ENCODE results near the gene ARHGAP22. TPM values are rescaled to one million over a fixed set of nuclear protein-coding genes. Genes with fewer than 3 reads are reported as not detected.

Gene ARHGAP22
- polyA plus RNA-seq, 3 donors = 1.5 to 7.8 (median 1.9) TPM

DNA sequence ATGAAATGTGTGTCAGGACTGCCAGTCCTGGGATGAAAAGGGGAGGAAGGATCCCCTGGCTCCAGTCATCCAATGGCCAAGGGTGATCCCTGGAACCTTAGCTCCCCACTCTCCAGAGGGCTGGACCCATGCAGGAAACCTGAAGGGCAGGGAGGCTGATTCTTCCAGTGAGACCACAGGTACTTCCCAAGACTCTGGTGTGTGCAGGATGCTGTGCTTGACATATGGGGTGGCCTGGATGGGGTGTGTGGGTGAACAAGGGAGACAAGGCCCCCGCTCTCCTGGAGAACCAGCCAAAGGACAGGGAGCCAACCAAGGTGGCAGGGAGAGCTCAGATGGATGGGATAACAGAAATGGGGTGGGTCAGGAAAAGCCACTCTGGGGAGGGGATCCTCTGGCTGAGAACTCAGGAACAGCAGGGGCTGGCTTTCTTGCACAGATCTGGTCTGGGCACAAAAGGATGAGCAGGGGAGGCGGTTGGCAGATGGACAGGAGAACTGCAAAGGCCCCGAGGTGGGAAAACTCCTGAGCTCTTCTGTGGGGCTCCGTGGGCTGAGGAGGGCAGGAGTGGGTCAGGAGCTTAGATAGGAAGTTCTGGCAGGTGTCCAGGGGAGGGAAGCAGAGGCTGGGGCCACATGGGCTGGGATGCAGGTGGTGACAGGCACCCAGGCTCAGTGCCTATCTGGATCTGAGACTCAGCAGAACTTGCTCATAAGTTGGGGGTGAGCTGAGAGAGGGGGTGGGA is 100.6 kb downstream of the ARHGAP22 start:
- Histone ChIP-seq H3K27me3 (ENCODE audit: control insufficient read depth in 2 of 2, insufficient read depth in 2 of 2, low read length in 2 of 2) (no peaks in the 10 kb centered on the region), H3K9me3 (replicated peaks in 1 of 2; ENCODE audit: control insufficient read depth in 1 of 2, insufficient read depth in 1 of 2, low read length in 2 of 2) (no peaks in the 10 kb centered on the region), H2AFZ (ENCODE audit: insufficient read depth, low read depth, low read length, poor library complexity, severe bottlenecking) (no peak overlapping the region), H4K20me1 (ENCODE audit: insufficient read depth, low read length) (no peaks in the 10 kb centered on the region), H3K4me2 (replicated peaks; ENCODE audit: extremely low read depth, low read length, poor library complexity, severe bottlenecking) (no peak overlapping the region), H3K27ac (ENCODE audit: low read depth in 1 of 2, low read length in 2 of 2) (no peak overlapping the region), H3K4me3 (replicated peaks in 1 of 3; ENCODE audit: low read depth in 2 of 3, low read length in 3 of 3) (no peak overlapping the region), H3K9ac (ENCODE audit: insufficient read depth, low read length, poor library complexity, severe bottlenecking) (no peak overlapping the region), H3K4me1 (ENCODE audit: control insufficient read depth in 1 of 2, insufficient read depth in 2 of 2, low read length in 2 of 2) (peaks cover 38 to 46% of the 10 kb centered on the region in 2 donors), H3K36me3 (replicated peaks in 1 of 2; ENCODE audit: control insufficient read depth in 1 of 2, insufficient read depth in 2 of 2, low read length in 2 of 2) (no peaks in the 10 kb centered on the region), H3K79me2 (ENCODE audit: insufficient read depth, low read length) (no peaks in the 10 kb centered on the region)
- Mint-ChIP-seq H3K9me3 (peaks cover 0 to 2% (median 0%) of the 10 kb centered on the region in 7 donors), H3K4me3 (no peak overlapping the region), H3K4me1 (peaks cover 43% of the 10 kb centered on the region), H3K36me3 (peaks cover 2% of the 10 kb centered on the region in 2 donors), H3K27ac (peak overlapping the region in 4 of 7 donors; percentile 25 to 66 (median 44)), H3K27me3 (ENCODE audit: low read depth in 3 of 3) (peaks cover 5 to 11% (median 8%) of the 10 kb centered on the region in 3 donors)
- TF ChIP-seq, protein P1, sequence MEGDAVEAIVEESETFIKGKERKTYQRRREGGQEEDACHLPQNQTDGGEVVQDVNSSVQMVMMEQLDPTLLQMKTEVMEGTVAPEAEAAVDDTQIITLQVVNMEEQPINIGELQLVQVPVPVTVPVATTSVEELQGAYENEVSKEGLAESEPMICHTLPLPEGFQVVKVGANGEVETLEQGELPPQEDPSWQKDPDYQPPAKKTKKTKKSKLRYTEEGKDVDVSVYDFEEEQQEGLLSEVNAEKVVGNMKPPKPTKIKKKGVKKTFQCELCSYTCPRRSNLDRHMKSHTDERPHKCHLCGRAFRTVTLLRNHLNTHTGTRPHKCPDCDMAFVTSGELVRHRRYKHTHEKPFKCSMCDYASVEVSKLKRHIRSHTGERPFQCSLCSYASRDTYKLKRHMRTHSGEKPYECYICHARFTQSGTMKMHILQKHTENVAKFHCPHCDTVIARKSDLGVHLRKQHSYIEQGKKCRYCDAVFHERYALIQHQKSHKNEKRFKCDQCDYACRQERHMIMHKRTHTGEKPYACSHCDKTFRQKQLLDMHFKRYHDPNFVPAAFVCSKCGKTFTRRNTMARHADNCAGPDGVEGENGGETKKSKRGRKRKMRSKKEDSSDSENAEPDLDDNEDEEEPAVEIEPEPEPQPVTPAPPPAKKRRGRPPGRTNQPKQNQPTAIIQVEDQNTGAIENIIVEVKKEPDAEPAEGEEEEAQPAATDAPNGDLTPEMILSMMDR (IDR thresholded peaks at IDR 0.05) = no peak
- WGBS (ENCODE audit: insufficient coverage) = 69% methylated on average over 4 of the region's 4 CpGs
- DNase-seq = no peak
- intact Hi-C loops (cut with micrococcal nuclease) = no loop called here

DNA sequence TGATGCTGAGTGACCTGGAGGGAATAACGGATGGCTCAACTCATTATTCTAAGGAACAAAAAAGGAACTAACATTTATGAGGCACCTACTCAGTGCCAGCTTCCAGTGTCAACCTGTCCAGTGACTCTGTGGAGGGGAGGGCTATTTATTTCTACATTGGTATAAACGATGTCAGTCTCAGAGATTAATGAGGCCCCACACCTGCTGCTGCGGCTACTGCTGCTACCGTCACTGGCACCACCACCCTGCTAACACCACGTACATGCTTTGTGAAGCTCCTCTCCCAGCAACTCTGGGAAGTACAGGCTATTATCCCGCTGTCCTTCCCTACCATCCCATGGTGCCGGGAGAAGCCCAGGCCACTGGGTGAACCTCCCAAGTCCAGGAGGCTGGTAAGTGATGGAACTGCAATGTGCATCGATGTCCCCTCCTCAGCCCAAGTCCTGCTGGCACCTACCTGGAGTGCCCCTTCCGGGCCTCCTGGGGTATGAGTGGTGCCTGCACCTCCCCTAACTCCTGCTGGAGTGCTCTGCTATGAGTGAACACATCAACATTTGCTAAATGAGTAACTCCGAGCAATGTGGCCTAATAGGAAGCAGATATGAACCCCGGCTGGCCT is 101.5 kb downstream of the ARHGAP22 start:
- WGBS (ENCODE audit: insufficient coverage) = 94% methylated on average over 6 of the region's 11 CpGs
- H3K4me1 ChIP-seq (ENCODE audit: control insufficient read depth in 1 of 2, insufficient read depth in 2 of 2, low read length in 2 of 2) = peaks cover 31 to 37% of the 10 kb centered on the region in 2 donors
- DNase-seq = no peak
- H3K9me3 ChIP-seq (replicated peaks in 1 of 2; ENCODE audit: control insufficient read depth in 1 of 2, insufficient read depth in 1 of 2, low read length in 2 of 2) = no peaks in the 10 kb centered on the region
- Mint-ChIP-seq H3K9me3 (peaks cover 0 to 1% (median 0%) of the 10 kb centered on the region in 7 donors), H3K27me3 (ENCODE audit: low read depth in 3 of 3) (peaks cover 3 to 11% (median 8%) of the 10 kb centered on the region in 3 donors), H3K4me3 (no peak overlapping the region), H3K27ac (peak overlapping the region in 1 of 7 donors; percentile 33), H3K4me1 (peaks cover 39% of the 10 kb centered on the region), H3K36me3 (peaks cover 2% of the 10 kb centered on the region in 2 donors)
- no peak overlapping the region for H3K4me2 ChIP-seq (replicated peaks; ENCODE audit: extremely low read depth, low read length, poor library complexity, severe bottlenecking)
- intact Hi-C loops (cut with micrococcal nuclease) = no loop called here
- no peak overlapping the region for H3K27ac ChIP-seq (ENCODE audit: low read depth in 1 of 2, low read length in 2 of 2)
- H3K4me3 ChIP-seq (replicated peaks in 1 of 3; ENCODE audit: low read depth in 2 of 3, low read length in 3 of 3) = no peak overlapping the region
- H2AFZ ChIP-seq (ENCODE audit: insufficient read depth, low read depth, low read length, poor library complexity, severe bottlenecking) = no peak overlapping the region
- H3K79me2 ChIP-seq (ENCODE audit: insufficient read depth, low read length) = no peaks in the 10 kb centered on the region
- TF ChIP-seq, protein P1 (IDR thresholded peaks at IDR 0.05) = no peak
- no peaks in the 10 kb centered on the region for H4K20me1 ChIP-seq (ENCODE audit: insufficient read depth, low read length)
- no peaks in the 10 kb centered on the region for H3K27me3 ChIP-seq (ENCODE audit: control insufficient read depth in 2 of 2, insufficient read depth in 2 of 2, low read length in 2 of 2)
- H3K36me3 ChIP-seq (replicated peaks in 1 of 2; ENCODE audit: control insufficient read depth in 1 of 2, insufficient read depth in 2 of 2, low read length in 2 of 2) = no peaks in the 10 kb centered on the region
- H3K9ac ChIP-seq (ENCODE audit: insufficient read depth, low read length, poor library complexity, severe bottlenecking) = no peak overlapping the region

Measured in CD14-positive monocyte (primary cell).